ENCODE results near the gene DLST.
A peak's percentile ranks its signal among the peaks of the same experiment; 100 is the strongest.
"Not testable (repeated sequence)": the region's sequence is repeated elsewhere in the genome, so short reads cannot be mapped to it uniquely, and the experiment has no call there.

DLST gene

DNA sequence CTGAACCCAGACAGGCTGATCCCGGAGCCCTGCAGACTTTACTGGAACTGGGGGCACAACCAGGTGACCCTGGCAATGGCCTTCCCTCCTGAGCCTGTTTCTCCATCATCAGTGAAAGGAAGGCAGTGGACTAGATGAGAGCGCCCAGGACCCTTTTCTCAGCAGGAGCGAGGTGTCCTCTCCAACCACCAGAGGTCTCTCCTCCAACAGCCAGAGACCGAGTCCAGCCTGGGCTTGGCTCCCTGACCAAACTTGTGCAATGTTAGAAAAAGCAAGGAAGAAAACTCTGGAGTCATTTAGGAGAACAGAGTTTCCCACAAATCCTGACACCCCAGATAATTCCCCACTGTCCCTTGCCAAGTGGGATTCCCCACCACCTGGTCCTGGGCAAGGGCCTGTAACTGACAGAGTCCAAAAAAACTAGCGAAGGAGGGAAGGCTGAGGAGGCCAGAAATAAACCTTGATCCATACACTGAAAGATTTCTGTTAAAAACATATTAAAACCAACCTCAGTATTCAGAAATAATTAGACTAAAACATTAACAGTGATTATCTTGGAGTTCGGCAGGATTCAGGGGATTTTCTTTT is 32.4 kb downstream of the DLST start:
- DNase-seq (ENCODE audit: insufficient read length, low spot score) = no peak
- no peak for FAIRE-seq

DNA sequence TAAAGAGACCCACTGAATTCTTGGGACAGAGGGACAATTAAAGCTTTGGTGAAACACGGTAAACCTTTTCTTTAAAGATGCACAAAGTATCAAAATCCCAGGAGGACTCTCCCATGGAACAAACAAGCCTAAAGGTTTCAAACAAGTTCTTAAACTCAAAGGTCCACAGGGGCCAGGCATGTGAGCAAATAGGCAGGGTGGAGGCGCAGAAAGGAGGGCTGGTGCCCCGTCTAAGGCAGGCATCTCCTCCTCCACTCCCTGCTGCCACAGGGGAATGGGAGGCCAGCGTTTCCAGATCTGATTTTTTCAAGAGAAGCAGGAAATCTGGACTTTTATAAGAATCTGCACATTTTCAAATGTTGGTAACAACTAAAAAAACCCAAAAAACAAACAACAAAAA is 33.7 kb downstream of the DLST start:
- FAIRE-seq = no peak
- no peak for DNase-seq (ENCODE audit: insufficient read length, low spot score)

DNA sequence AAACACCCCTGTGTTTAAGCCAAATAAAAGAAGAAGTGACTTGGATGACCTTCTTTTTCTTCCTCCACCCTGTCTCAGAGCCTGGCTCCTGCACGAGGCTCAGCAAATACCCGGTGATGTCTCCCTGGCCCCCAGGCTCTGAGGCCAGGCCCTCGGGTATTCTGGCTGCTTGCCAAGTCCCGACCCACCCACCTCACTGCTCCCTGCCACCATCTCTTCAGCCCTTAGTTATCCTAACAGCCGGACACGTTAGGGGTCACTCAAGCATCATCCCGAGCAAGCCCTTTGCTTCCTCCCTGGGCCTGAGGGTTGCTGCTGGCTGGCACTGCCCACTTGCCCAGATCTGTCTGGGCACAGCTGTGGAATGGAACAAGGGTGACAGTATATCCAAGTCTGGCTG is 34.1 kb downstream of the DLST start:
- DNase-seq (ENCODE audit: insufficient read length, low spot score) = no peak
- FAIRE-seq = no peak

DNA sequence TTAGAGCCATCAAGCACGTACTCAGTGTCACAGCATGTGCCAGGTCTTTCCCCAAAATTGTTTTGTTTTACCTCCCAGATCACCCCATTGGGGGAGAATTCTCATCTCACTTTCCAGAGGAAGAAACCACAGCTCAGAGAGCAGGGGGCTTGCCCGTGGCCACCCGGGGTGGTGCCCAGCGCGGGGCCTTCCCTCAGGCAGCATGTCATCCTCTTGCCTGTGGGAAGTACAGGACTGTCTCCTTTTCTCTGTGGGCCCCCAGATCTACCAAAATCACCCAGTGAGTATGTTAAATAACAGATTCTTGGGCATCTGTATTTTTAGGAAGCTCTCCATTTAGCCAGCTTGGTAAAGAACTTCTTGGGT is 35.4 kb downstream of the DLST start:
- DNase-seq (ENCODE audit: insufficient read length, low spot score) = no peak
- FAIRE-seq = no peak

DNA sequence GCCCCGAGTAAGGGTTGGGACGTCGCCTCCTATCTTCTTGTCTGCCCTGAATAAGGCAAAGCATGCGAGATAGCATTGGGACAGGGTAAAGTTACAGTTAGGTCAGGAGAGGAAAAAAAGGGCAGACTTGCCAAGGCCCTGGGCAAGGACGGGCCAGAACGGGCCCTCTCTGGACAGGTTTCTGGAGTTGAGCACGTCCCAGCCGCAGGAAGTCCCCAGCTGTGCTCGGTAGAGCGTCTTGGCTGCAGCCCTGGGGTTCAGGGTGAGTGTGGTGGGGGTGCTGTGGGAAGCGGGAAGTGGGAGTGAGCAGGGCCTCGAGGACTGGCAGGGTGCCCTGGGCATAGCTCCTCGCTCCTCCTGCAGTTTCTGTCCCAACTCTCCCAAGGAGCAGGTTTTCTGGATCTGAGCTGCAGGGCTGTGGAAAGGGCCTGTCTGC is 35.9 kb downstream of the DLST start:
- FAIRE-seq (no peak), DNase-seq (ENCODE audit: insufficient read length, low spot score) (no peak)

DNA sequence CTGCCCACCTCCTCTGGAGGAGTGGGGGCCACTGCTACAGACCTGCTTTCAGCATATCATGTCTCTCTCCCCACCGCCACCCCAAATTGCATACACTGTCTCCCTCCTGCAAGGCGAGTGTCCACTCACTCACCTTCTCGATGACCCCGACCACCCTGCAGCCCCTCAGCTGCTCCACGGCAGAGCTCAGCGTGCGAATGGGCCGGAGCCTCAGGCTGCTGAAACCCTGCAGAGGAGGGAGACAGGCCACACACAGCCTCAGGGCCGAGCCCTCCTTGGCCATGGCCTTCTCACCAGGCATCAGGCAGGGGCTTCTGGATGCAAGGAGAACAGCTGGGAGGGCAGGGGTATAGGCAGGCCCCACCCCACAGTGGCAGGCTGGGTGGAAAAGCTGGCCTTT is 36.7 kb downstream of the DLST start:
- DNase-seq (ENCODE audit: insufficient read length, low spot score) (no peak), FAIRE-seq (no peak)

DNA sequence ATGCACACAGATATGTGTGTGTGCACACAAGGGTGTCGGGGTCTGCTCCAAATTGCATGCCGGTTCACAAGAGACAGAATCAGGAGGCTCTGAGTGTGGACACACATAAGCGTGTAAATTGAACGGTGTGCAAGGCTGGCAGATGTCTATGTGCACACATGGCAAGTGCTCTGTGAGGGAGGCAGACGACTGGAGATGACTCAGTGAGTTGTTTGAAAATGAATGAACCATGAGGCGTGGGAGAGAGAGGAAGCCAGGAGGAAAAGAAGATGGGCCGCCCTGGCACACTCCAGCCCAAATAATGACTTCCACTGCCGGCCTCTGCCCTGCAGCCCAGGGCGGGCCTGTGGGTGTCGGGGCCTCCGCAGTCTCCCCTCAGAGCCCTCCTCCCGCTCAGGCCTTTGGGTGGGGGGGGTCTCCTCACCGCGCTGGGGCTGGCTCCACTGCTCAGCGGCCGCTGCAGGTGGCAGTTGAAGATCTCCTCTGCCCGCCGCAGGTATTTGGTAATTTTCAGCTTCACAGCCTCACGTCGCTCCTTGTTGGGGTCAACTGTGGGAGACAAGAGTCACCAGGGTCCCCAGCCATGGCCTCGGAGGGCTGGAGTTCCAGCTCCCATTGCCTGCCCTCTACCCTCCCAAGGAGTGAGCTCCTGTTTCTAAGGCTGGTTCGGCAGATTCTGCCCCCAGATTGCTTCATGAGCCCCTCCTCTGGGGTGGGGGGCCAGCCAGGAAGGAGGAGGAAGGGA is 37.9 kb downstream of the DLST start:
- FAIRE-seq (no peak), DNase-seq (ENCODE audit: insufficient read length, low spot score) (no peak)

DNA sequence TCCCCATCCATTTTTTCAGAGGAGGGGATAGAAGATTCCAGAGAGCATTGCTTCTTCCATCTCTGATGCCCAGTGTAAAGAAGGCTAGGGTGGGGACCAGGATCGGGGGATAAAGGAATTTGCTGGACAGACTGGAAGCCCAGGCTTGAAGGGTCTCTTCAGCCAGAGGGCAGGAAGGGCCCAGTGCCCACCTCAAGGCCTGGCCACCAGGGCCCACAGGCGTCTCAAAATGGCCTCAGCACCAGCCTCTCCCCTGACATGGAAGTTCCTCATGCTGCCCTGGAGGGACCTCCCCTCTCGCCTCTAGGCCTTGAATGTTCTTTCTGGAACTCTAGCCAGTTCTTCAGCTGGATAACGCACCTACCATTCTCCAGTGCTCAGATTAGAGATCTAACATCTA is 38.6 kb downstream of the DLST start:
- FAIRE-seq = no peak
- DNase-seq (ENCODE audit: insufficient read length, low spot score) = no peak

DNA sequence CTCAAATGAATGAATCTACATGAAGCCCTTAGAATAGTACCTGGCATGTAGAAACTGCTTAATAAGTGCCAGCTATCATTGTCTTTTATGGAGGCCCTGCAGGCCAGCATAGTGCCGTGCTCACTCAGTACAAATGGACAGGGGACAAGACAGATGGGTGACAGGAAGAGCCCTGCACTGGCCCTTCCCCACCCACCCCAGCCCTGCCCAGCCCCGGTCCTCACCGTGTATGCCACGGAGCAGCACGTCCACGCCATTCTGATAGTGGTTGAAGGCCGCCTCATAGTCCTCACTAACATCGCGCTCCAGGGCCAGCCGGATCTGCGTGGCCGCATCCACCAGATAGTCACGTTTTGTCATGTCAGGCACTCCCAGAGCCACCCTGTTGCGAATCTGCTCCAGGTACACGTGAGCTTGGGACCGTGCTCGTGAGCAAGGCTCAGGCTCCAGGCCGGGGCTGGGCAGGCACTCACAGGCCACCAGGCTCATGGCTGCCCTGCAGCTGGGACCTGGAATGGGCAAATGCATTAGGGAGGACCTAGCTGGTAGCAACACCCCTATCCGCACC is 39.4 kb downstream of the DLST start:
- DNase-seq (ENCODE audit: insufficient read length, low spot score) = no peak
- FAIRE-seq = no peak

DNA sequence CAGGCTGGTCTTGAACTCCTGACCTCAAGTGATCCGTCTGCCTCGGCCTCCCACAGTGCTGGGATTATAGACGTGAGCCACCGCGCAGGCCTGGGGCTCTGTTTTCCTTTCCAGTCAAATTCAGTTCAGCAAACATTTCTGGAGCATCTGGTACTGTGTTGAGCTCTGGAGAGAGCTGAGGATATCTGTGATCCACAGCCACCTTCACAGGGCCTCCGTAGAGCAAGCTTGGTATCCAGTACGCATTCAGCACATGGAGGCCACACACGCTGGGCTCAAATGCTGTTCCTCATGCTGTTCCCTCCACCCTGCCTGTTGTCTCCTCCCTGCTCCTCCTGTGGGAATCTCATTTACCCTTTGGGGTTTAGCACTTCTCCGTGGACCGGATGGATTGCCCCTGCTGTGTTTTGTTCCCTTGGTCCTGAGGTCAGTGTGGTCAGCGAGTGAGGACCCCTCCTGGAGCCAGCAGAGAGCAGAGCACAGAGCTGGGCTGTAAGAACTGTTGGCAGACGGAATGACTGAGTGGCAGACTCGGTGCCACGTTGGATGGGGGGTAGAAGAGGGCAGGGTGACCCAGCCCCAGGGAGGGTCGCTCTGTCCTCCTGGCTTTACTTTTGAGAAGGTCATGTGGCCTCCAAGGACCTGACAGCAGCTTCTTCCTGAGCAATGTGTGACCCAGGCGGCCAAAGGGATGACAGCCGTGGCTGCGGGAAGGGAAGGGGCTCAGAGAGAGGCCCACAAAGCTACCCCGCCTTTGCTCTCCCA is 40.5 kb downstream of the DLST start:
- DNase-seq (ENCODE audit: insufficient read length, low spot score) (no peak), FAIRE-seq (no peak)

DNA sequence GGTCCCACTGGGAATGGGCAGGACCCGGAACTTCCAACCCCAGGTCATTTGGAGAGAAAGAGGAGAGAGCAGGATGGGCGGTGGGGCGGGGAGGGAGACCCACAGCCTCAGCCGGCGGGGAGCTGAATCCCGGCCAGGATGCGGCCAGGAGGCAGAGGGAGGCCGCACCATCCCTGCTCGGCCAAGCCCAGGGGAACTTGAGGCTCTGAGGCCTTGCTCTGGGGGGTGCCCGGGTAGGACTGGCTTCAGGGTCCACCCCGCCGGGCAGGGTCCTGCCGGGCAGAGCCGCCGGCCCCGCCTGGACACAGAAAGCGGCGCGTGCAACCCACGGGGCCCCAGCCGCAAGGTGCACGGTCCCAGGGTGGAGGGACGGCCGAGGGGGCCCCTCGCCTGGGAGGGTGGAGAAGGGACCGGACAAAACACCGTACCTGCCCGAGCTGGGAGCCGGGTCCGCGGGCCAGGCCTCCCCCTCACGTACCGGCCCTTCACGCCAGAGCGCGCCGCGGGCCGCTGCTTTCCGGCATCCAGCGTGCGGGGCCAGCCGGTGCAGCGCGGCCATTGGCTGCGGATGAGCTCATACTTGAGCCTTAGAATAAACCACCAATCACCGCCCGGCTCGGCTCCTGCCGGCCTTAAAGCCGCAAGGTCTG is 41.2 kb downstream of the DLST start, which contains the start of gene RPS6KL1:
TSS of gene RPS6KL1 (minus strand) at position 509 of the 650 bp plus-strand sequence. CDS start 1,719 bp downstream, outside the sequence.
- peak; percentile 88 for FAIRE-seq
- peak; percentile 93 for DNase-seq (ENCODE audit: insufficient read length, low spot score)

DNA sequence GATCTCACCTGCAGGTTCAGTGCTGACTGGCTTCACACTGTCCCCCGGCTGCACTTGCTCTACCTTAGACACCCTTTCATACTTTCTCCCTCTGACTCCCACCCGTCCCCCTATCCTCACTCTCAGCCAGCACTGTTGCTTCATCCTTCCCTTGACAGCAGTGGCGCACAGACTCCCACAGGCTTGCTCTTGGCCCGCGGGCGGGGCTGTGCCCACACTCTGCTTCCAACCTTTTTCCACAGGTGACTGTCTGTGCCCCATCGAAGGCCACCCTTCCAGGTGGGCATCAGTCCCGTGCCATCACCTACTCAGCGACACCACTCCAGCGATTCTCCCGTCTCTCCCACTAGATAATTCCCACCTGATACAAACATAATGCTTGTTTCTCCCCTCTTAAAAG is 42.3 kb downstream of the DLST start:
- DNase-seq (ENCODE audit: insufficient read length, low spot score) (no peak), FAIRE-seq (no peak)

DNA sequence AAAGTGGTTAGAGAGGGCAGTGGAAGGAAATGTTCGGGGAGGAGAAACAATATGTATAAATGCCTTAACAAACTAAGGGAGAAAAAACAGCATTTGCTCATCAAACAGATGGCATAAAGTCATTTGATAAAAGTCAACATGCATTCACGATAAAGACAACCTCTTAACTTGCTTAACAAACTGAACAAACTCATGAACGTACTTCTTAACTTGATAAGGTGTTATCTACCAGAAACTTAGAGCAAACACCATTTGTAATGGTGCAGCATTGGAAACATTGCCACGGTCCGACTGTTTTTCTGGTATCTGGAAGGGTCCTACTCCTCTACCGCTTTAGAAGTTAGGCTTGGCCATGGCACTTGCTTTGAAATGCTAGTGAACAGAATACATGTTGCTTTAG is 45.5 kb downstream of the DLST start:
- DNase-seq (ENCODE audit: insufficient read length, low spot score) = no peak
- FAIRE-seq = no peak

DNA sequence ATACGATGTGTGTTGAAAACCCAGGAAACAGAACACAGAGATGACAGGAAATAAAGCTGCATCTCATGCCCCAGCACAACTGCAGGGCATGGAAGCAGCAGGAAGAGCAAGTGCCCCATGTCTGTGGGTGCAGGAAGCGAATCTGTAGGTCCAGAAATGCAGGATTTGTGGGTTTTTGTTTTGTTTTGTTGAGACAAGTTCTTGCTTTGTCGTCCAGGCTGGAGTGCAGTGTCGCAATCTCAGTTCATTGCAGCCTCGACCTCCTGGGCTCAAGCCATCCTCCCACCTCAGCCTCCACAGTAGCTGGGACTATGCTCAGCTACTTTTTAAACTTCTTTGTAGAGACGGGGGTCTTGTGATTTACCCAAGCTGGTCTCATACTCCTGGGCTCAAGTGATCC is 47.5 kb downstream of the DLST start:
- FAIRE-seq (no peak), DNase-seq (ENCODE audit: insufficient read length, low spot score) (no peak)

DNA sequence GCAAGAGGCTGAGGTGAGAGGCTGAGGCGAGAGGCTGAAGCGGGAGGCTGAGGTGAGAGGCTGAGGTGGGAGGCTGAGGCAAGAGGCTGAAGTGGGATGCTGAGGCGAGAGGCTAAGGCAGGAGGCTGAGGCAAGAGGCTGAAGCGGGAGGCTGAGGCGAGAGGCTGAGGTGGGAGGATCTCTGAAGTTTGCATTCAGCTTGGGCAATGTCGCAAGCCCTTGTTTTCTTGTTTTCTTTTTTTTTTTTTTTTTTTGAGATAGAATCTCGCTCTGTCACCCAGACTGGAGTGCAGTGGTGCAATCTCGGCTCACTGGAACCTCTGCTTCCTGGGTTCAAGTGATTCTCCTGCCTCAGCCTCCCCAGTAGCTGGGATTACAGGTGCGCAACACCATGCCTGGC is 50.0 kb downstream of the DLST start:
- DNase-seq (ENCODE audit: insufficient read length, low spot score); FAIRE-seq: not testable (repeated sequence)

DNA sequence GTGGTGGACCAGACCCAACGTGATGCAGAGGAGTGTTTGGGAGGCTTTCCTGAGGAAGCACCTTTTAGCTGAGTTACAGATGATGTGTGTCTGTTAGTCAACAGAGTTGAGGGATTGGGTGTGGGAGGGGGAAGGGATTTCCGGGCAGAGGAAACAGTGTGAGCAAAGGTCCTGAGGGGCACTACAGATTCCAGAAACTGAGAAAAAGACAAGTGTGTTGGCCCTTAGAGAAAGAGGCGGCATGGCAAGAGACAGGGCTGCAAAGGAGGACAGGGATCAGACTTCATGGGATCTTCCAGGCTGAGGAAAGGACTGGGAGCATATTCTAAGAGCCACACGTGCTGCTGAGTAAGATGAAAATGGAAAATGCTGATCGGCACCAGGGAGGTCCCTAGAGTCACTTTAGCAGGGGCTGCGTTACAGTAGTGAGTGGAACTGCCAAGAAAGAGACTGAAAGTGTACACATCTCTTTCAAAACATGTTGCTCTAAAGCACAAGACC is 50.7 kb downstream of the DLST start:
- no peak for DNase-seq (ENCODE audit: insufficient read length, low spot score)
- FAIRE-seq = peak; percentile 81

DNA sequence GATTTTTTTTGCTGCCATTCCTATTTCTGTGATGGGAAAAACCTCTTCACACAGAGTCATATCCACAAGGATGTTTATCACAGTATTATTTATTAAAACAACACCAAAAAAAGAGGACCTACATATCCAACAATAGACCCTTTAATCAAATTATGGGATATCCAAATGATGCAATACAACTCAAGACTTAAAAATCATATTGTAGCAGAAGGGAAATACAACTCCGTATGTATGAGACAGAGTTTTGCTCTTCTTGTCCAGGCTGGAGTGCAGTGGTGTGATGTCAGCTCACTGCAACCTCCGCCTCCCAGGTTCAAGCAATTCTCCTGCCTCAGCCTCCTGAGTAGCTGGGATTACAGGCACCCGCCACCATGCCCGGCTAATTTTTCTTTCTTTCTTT is 51.2 kb downstream of the DLST start:
- FAIRE-seq; DNase-seq (ENCODE audit: insufficient read length, low spot score): not testable (repeated sequence)

DNA sequence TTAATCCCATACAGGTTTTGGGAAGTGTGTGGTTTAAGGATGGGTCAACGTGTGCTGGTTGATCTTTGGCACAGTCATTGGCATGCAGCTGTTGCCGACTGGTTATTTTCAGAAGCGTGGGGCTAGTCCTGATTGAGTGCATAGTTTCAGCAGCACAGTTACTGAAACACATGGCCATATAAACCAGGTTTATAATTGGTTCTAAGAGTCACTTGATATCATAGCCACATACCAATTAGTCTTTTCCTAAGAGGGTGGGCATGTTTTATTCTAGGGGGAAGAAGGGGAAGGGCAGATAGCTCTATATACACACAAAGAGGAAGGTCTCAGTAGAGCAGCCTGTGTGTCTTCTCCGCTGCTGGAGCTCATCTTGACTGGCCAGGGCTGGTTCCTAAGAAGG is 52.3 kb downstream of the DLST start:
- DNase-seq (ENCODE audit: insufficient read length, low spot score) (no peak), FAIRE-seq (no peak)

DNA sequence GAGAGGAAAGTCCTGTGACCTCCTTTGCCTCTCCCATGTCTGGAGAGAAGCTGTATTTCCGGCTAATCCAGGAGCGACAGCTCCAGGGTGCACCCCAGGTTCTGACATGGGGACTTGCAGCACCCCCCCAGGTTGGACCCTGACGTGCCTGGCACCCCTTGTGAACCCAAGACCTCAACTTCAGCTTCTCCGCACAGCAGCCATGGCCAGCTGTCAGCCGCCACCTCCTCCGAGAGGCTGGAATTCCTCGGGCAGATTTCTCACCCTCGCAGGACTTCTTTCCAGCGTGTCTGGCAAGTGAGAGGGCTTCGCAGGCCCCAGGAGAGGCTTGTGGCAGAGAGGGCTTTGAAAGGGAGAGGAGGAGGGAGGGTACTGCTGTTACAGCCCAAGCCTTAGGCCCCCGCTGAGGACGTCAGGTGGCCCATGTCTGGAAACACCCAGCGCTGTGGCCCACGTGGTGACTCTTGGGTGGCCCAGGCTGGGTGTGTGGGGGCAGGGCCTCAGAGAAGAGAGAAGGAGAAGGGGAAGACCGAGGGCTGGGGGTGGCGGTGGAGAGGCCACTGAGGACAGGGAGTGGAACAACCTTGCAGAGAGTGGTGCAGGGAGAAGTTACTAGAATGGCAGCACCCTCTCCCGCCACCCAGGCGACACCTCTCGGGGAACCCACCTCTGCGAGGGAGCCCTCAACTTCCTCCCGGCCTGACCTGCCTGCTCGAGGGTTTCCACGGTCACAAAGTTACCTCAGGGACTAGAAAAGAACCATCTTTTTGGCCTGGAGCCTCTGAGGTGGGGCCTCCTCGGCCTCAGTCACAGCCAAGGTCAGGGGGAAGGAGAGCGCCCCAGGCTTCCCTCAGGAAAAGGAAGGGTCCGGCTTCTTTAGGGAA is 53.0 kb downstream of the DLST start:
- DNase-seq (ENCODE audit: insufficient read length, low spot score) = no peak
- no peak for FAIRE-seq

DNA sequence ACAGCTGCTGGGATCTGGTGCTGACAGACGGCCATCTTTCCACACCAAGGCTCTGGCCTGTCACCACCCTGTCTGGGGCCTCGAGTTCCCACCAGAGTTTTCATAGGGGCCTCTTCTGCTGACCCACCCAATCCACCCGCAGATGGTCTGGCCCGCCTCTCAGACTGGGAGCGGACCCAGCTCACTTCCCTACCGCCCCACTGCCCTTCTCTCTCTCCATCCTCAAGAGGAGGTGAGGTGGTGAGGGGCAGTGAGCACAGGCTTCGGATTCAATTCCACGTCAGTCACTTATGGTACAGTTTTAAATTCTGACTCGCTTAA is 53.6 kb downstream of the DLST start:
- DNase-seq (ENCODE audit: insufficient read length, low spot score) = no peak
- no peak for FAIRE-seq
